ENCODE results near the gene TBL2. TPM values are rescaled to one million over a fixed set of nuclear protein-coding genes. Genes with fewer than 3 reads are reported as not detected.

The TBL2 gene
- total and polyA plus RNA-seq, 2 donors (not counting 1 experiment from before 2014, with no cell fraction given) = 15.1 to 34.6 TPM

DNA sequence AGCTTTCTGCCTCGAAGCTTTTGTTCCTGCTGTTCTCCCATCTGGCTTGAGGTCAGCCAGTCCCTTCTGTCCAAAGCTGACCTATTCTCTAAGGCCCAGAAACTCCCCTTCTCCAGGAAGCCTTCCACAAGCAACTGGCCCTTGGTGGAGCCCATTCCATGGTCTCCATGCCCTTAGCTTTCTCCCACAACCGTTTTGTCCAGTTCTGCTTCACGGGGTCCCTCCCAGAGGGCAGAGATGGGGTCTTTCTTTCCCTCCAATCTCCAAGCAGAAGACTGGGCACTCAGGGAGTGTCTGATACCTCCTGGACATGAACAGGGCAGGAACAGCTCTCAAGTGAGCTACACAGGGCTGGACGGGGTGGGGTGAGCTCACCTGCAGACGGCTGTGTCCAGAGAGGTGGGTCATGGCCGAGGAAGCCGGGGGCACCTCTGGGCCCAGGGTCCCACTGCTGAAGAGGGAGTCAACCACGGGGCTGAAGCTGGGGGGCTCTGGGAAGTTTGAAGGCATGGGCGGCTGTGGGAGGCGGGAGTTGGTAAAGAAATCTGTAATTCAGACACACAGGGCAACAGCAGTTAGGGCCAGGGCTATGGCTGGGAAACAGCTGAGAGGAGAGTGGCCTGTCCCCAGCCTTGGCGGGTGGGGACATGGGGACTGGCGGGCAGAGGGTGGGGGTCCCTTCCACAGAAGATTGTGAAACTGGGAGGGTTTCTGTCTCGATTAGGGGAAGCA is 20.9 kb upstream of the TBL2 start:
- DNase-seq (no peak), ATAC-seq (ENCODE audit: low read depth) (no peak)
- H3K27ac Mint-ChIP-seq = no peak overlapping the region
- H3K36me3 ChIP-seq (replicated peaks in 1 of 2; ENCODE audit: control extremely low read depth in 1 of 2, control insufficient read depth in 1 of 2, extremely low read depth in 1 of 2, insufficient read depth in 2 of 2, low read length in 1 of 2) = no peaks in the 10 kb centered on the region
- ChIA-PET POLR2A (interaction anchor here (0.6 kb wide), 1 partner anchor 784 kb away, joined by 3 read pairs; no protein-coding TSS in a partner anchor), CTCF (interaction anchor here (1.6 to 2.2 kb wide), 2 partner anchors 7 to 126 kb away, joined by 5 read pairs; no protein-coding TSS in a partner anchor)
- peaks cover 0 to 16% (median 0%) of the 10 kb centered on the region in 4 experiments for H3K27me3 ChIP-seq (replicated peaks in 1 of 4; ENCODE audit: control extremely low read depth in 1 of 4, control insufficient read depth in 3 of 4, insufficient read depth in 4 of 4, low read length in 3 of 4)
- peaks cover 30% of the 10 kb centered on the region for H3K27me3 Mint-ChIP-seq
- H3K4me3 ChIP-seq (ENCODE audit: control extremely low read depth in 1 of 5, extremely low read depth in 1 of 5, insufficient read depth in 1 of 5, low read depth in 2 of 5, low read length in 4 of 5) = no peak overlapping the region
- TF ChIP-seq EZH2 (IDR thresholded peaks at IDR 0.05; ENCODE audit: borderline replicate concordance, insufficient read depth, low read depth, low read length, poor library complexity, severe bottlenecking) = no peak
- H2AFZ ChIP-seq (ENCODE audit: insufficient read depth, low read depth, low read length, poor library complexity, severe bottlenecking) = no peak overlapping the region
- H3K9me3 Mint-ChIP-seq (ENCODE audit: insufficient read depth) = no peaks in the 10 kb centered on the region
- H3K4me1 Mint-ChIP-seq = no peaks in the 10 kb centered on the region
- H3K9ac ChIP-seq (ENCODE audit: low read length) = no peak overlapping the region
- intact Hi-C loops (cut with micrococcal nuclease) = no loop called here
- no peak overlapping the region for H3K27ac ChIP-seq (ENCODE audit: low read length in 2 of 2)
- no peaks in the 10 kb centered on the region for H4K20me1 ChIP-seq (ENCODE audit: control insufficient read depth, insufficient read depth, low read length, poor library complexity, severe bottlenecking)
- no peak overlapping the region for H3K4me3 Mint-ChIP-seq
- H3K4me1 ChIP-seq (ENCODE audit: control insufficient read depth in 2 of 2, insufficient read depth in 2 of 2, low read length in 2 of 2) = no peaks in the 10 kb centered on the region
- H3K79me2 ChIP-seq (ENCODE audit: control insufficient read depth, insufficient read depth, low read length) = no peaks in the 10 kb centered on the region
- WGBS (ENCODE audit: insufficient coverage) = 85% methylated on average over 11 of the region's 13 CpGs
- peaks cover 0 to 4% (median 0%) of the 10 kb centered on the region in 3 donors for H3K9me3 ChIP-seq (ENCODE audit: control extremely low read depth in 1 of 3, control insufficient read depth in 2 of 3, insufficient read depth in 1 of 3, low read length in 2 of 3)
- no peak overlapping the region for H3K4me2 ChIP-seq (replicated peaks; ENCODE audit: low read depth, low read length, poor library complexity, severe bottlenecking)

- Histone ChIP-seq H3K4me1 (ENCODE audit: control insufficient read depth in 2 of 2, insufficient read depth in 2 of 2, low read length in 2 of 2) (no peaks in the 10 kb centered on the region), H3K4me2 (replicated peaks; ENCODE audit: low read depth, low read length, poor library complexity, severe bottlenecking) (no peak overlapping the region), H4K20me1 (ENCODE audit: control insufficient read depth, insufficient read depth, low read length, poor library complexity, severe bottlenecking) (no peaks in the 10 kb centered on the region), H2AFZ (ENCODE audit: insufficient read depth, low read depth, low read length, poor library complexity, severe bottlenecking) (no peak overlapping the region), H3K9me3 (ENCODE audit: control extremely low read depth in 1 of 3, control insufficient read depth in 2 of 3, insufficient read depth in 1 of 3, low read length in 2 of 3) (peaks cover 0 to 4% (median 0%) of the 10 kb centered on the region in 3 donors), H3K79me2 (ENCODE audit: control insufficient read depth, insufficient read depth, low read length) (no peaks in the 10 kb centered on the region), H3K4me3 (ENCODE audit: control extremely low read depth in 1 of 5, extremely low read depth in 1 of 5, insufficient read depth in 1 of 5, low read depth in 2 of 5, low read length in 4 of 5) (no peak overlapping the region), H3K36me3 (replicated peaks in 1 of 2; ENCODE audit: control extremely low read depth in 1 of 2, control insufficient read depth in 1 of 2, extremely low read depth in 1 of 2, insufficient read depth in 2 of 2, low read length in 1 of 2) (no peaks in the 10 kb centered on the region), H3K9ac (ENCODE audit: low read length) (no peak overlapping the region), H3K27me3 (replicated peaks in 1 of 4; ENCODE audit: control extremely low read depth in 1 of 4, control insufficient read depth in 3 of 4, insufficient read depth in 4 of 4, low read length in 3 of 4) (peaks cover 0 to 16% (median 0%) of the 10 kb centered on the region in 4 experiments), H3K27ac (ENCODE audit: low read length in 2 of 2) (no peak overlapping the region)
- DNase-seq (no peak), ATAC-seq (ENCODE audit: low read depth) (no peak)
- ChIA-PET CTCF (interaction anchor here (1.6 to 2.2 kb wide), 2 partner anchors 9 to 127 kb away, joined by 5 read pairs; no protein-coding TSS in a partner anchor), POLR2A (no interaction called here)
- intact Hi-C loops (cut with micrococcal nuclease) = no loop called here
- peaks cover 32% of the 10 kb centered on the region for H3K27me3 Mint-ChIP-seq
- H3K9me3 Mint-ChIP-seq (ENCODE audit: insufficient read depth) = no peaks in the 10 kb centered on the region
- TF ChIP-seq CTCF (IDR thresholded peaks at IDR 0.05) (no peak), EZH2 (IDR thresholded peaks at IDR 0.05; ENCODE audit: borderline replicate concordance, insufficient read depth, low read depth, low read length, poor library complexity, severe bottlenecking) (no peak)
- H3K4me3 Mint-ChIP-seq = no peak overlapping the region
- 89% methylated on average over 1 of the region's 5 CpGs for WGBS (ENCODE audit: insufficient coverage)
- no peak overlapping the region for H3K27ac Mint-ChIP-seq
- H3K4me1 Mint-ChIP-seq = no peaks in the 10 kb centered on the region
Measured at GRCh38 chr7:73597978-73598782, 19.8 kb upstream of the TBL2 start.
